LNCAP (cell line): ENCODE data around the gene ARL15.

Experiments
- TF ChIP-seq, protein P1 (sequence below): fragments of 450-650 bp; IDR thresholded peaks from 2 replicates; pipeline ENCODE4 v1.5.1; 2017; ENCODE audit warnings: mild to moderate bottlenecking

ARL15 gene

DNA sequence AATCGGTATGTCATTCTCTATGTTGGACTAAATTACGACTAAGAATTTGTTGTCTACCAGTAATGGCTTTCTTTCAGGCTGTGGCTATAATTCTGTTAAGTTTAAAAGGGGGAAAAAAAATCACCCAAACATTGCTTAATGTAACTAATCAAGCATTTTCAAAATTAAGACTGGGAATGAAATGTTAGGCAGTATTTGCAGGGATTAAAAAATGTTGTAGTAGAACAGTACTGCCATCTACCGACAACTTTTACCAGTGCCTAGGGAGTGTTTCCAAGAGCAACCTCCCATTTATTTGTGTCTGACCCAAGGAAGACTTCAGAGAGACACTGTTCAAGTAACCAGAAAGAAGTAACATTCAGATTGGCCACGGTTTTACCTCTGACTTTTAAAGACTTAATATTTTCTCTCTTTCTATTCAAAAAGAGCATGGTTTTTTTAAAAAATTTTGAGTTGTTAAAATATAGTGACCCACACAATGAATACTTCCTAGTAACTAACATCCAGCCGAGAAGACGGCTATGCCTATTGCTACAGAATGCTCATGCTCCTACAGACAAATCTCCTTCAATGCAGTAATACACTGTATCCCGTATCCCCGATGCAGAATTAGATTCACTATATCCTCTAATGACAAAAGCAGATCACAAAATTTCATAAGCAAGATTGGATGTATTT lies 92.4 kb downstream of the ARL15 start:
- TF ChIP-seq, protein P1, sequence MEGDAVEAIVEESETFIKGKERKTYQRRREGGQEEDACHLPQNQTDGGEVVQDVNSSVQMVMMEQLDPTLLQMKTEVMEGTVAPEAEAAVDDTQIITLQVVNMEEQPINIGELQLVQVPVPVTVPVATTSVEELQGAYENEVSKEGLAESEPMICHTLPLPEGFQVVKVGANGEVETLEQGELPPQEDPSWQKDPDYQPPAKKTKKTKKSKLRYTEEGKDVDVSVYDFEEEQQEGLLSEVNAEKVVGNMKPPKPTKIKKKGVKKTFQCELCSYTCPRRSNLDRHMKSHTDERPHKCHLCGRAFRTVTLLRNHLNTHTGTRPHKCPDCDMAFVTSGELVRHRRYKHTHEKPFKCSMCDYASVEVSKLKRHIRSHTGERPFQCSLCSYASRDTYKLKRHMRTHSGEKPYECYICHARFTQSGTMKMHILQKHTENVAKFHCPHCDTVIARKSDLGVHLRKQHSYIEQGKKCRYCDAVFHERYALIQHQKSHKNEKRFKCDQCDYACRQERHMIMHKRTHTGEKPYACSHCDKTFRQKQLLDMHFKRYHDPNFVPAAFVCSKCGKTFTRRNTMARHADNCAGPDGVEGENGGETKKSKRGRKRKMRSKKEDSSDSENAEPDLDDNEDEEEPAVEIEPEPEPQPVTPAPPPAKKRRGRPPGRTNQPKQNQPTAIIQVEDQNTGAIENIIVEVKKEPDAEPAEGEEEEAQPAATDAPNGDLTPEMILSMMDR = peak; percentile 78

DNA sequence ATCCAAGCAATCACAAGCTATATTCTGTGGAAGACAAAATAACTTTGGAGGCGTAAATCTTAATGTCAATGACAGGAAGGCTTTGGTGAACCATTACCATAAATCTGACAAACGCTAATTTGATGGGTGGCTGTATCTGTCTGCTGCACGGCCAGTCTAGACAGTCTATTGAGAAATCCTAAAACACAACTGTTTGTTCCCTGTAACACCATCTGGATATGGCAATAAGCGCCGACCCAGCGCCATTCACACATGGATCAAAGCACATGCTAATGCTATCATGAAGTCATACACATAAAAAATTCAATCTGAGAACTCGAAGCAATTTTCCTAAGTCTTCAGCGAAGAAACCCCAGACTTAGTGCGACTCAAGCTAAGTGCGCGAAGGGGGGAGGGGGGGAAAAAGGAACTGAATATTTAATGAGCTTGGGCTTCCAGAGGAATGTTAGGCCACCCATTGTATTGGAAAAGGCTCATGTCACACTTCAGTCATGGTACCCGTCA lies 95.1 kb downstream of the ARL15 start:
- TF ChIP-seq, protein P1 = no peak

DNA sequence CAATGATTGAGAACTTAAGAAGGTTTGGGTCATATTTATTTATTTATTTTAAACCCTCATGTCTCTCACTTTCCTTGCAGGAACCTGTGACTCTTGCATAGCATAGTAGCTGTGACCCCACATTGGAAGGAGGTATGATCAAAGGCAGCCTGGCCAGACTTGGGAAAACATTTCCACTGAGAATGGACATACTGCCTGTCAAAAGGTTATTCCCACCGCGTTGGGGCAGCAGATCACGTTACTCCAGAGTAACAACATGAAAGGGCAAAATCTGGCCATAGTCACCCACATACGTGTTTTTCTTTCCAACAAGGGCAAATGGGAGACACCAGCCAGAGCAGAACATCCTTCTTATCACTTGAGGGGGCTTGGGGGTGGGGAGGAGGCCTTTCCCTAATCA lies 95.7 kb downstream of the ARL15 start:
- TF ChIP-seq, protein P1 = no peak

DNA sequence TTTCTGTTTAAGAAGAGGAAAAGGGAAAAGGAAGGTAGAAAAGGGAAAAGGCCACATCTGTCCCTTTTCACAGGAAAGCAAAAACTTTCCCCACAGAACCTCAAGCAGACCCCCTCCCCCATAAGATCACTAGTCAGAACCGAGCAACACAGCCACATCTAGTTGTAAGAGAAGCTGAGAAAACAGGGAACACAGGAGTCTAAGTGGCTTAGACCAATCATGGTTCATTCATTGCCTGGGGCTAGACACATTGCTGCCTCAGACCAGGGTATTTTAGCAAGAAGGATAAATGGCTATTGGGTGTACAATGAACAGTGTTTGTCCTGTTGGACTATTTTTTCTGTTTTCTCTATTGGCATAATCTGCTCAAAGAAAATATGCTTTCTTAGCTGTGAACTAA lies 98.0 kb downstream of the ARL15 start:
- TF ChIP-seq, protein P1 = no peak

DNA sequence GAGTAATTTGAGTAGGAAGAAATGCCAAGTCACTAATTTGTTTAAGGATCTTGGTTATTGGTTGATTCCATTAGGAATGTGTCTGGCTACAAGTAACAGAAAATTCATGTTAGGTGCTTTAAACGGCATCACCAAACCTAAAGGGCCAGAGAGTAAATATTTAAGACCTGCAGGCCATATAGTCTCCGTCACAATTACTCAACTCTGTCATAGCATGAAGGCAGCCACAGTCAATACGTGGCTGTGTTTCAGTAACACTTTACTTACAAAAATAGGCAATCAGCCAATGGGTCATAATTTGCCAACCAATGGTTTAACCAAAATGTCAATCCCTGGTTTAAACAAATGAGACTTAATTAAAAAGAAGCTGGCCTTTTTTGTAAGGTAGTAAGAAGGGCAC lies 98.5 kb downstream of the ARL15 start:
- TF ChIP-seq, protein P1 = no peak

DNA sequence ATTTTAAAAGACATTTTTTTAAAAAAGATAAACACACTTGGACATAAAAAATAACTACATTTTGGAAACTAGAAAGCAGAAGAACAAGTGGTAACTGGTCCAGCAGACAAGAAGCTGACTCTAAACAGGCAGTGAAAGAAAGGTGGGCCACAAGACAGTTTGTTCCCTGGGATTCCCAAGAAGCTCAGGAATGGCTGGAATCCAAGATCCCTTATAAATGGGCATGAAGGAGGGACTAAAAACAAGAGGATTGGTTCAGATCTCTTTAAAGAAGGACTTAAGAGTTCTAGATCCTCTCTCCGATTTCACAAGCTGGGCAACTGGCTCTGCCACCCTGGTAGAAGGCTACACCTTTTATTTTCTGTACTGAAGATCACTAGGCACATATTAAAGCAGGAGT lies 102.8 kb downstream of the ARL15 start:
- TF ChIP-seq, protein P1 = no peak

DNA sequence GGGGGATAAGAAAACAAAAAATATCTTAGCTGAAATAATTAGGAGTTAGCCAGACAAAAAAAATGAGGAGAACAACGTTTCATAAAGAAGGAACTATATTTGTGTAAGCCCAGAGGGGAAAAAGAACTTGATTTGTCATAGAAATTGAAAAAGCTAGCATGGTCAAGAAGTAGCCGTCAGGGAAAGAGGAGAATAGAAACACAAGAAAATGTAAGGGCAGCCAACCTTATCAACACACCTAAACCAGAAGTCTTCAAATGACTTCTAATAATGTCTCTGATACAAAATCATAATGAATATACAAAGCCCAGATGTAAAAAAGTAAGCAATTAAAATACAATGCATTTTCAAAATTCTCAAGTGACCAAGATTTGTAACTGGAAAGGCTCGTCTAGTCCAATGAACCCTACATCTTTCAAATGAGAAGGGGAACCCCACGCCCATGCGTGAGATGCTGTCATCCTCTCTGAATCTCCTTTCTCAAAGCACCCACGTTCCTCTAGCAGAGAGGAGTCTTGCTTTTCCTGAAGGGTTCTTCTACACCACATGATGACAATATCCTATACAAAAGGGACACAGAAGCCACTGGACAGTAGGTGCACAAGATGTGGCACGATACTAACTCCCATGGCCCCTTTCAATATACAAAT lies 103.7 kb downstream of the ARL15 start:
- TF ChIP-seq, protein P1 = no peak
